Psoas muscle (tissue), 8 donors: ENCODE results near the gene FAM50A. TPM values are rescaled to one million over a fixed set of nuclear protein-coding genes. Genes with fewer than 3 reads are reported as not detected.
"Not testable (repeated sequence)": the region's sequence is repeated elsewhere in the genome, so short reads cannot be mapped to it uniquely, and the experiment has no call there.

Experiments used
- ATAC-seq, 4 donors: fragments of 200-7000 bp; cut with Tn5 transposase; one replicate each; pipeline ENCODE4 v1.9.1; 2020; ENCODE audit warnings: moderate library complexity in 3 of 4, mild to moderate bottlenecking in 2 of 4
- DNase-seq, 2 donors: peaks; one replicate each; pipeline ENCODE4 v3.0.0-alpha.2; 2020
- H3K27ac ChIP-seq: fragments of 200-600 bp; one replicate; pipeline ENCODE4 v1.8.0; 2022
- H3K27me3 ChIP-seq, 3 donors: fragments of 200-600 bp in 1 of 3; one replicate each; pipeline versions ENCODE4 v1.6.1 to v1.8.0; 2013 to 2022; ENCODE audit warnings: low read length in 2 of 3, mild to moderate bottlenecking in 2 of 3, moderate library complexity in 1 of 3; ENCODE audit not compliant: insufficient read depth in 3 of 3
- H3K36me3 ChIP-seq, 2 donors: fragments of 200-600 bp in 1 of 2; one replicate each; pipeline versions ENCODE4 v1.6.1 to v1.8.0; 2013 to 2022; ENCODE audit warnings: low read depth in 1 of 2, mild to moderate bottlenecking in 1 of 2, moderate library complexity in 1 of 2; ENCODE audit not compliant: insufficient read depth in 1 of 2
- H3K4me1 ChIP-seq: fragments of 200-600 bp; one replicate; pipeline ENCODE4 v1.8.0; 2022
- H3K4me3 ChIP-seq: fragments of 200-600 bp; one replicate; pipeline ENCODE4 v1.8.0; 2022; ENCODE audit warnings: mild to moderate bottlenecking
- H3K9me3 ChIP-seq: fragments of 200-600 bp; one replicate; pipeline ENCODE4 v1.8.0; 2022
- CTCF ChIP-seq: fragments of 200-600 bp; IDR thresholded peaks from one replicate; pipeline ENCODE4 v1.8.0; 2022; ENCODE audit warnings: antibody characterized with exemption
- WGBS, 3 donors: extraction: QIAGEN DNeasy Blood & Tissue Kit; methylation state at CpG; one replicate each; pipeline versions ENCODE4 v1.1.6 to v1.1.7; 2013; 5-methylcytosine and 5-hydroxymethylcytosine counted together
- intact Hi-C, 2 donors: fragments of 100-400 bp; cut with DNase I; formaldehyde crosslinking; loops; one replicate each; pipeline versions ENCODE4 v1.11.0 to v1.14.2; 2022
- long read RNA-seq, 2 donors: library from polyadenylated mRNA; unstranded; transcript quantifications; one replicate each; pipeline ENCODE4 v2.0.0, GENCODE V29; 2021
- polyA plus RNA-seq, 3 donors: library from polyadenylated mRNA; stranded (reverse); fragments of 200-250 nt; gene quantifications; one replicate each; pipeline ENCODE4 v1.2.3, GENCODE V29; 2013
- total RNA-seq, 4 donors: library from RNA; stranded (reverse); fragmentation: NEBNext Ultra II Directional in 2 of 4; extraction: Animal tissue kit (Norgen Biotek cat#: 25700) in 2 of 4; gene quantifications; one replicate each; pipeline versions ENCODE4 v1.2.1 to v1.2.4, GENCODE V29; 2021 to 2023
- donor health status: healthy with polysubstance abuse.
- donor health status: DM: no; HTN: no; CAD: no; lungs with moderate emphysema.
- donor health status: Bipolar disorder and iron deficiency.
- donor health status: healthy.
- donor health status: DM: yes; HTN: yes; CAD: no.
- donor health status: DM: no; HTN: no; CAD: no.
- donor health status: DM: no; HTN: no; CAD: no.
- donor health status: DM: yes; HTN: yes; CAD: no.

The FAM50A gene
- total RNA-seq, result 10 to 100 TPM; 48.6 to 75.7 (median 55.6) TPM
- polyA plus RNA-seq, result 100 to 1,000 TPM in 1 of 3 donors, 10 to 100 TPM in 2; 55.0 to 117 (median 86.5) TPM
- long read RNA-seq, donor 1, transcript FAM50A-202 (13 exons, 1,352 nt), result major isoform, 91 of 121 reads
- long read RNA-seq, donor 1, partial matches to known transcripts, result 22 of 121 reads
- long read RNA-seq, donor 1, other reads (novel, unspliced or antisense), result 7 of 121 reads
- long read RNA-seq, donor 2, transcript FAM50A-203 (12 exons, 1,470 nt), result minor isoform, 7 of 184 reads
- long read RNA-seq, donor 2, transcript FAM50A-202 (13 exons, 1,352 nt), result major isoform, 135 of 184 reads
- long read RNA-seq, donor 2, partial matches to known transcripts, result 30 of 184 reads
- long read RNA-seq, donor 2, other reads (novel, unspliced or antisense), result 12 of 184 reads

GRCh38 chrX:154443992-154444754, at the start of gene FAM50A:
TSS of gene FAM50A (plus strand) at chrX:154444141. CDS start at chrX:154444236, 95 bp downstream.
- H3K4me1 ChIP-seq, result peaks cover 10% of the 10 kb centered on the region
- TF ChIP-seq CTCF, result peak; percentile 4
- peaks cover 4 to 58% of the 10 kb centered on the region in 2 donors for H3K36me3 ChIP-seq
- DNase-seq (peak; percentile 87 to 89), ATAC-seq (peak; percentile 87 to 96 (median 92))
- H3K9me3 ChIP-seq, result no peaks in the 10 kb centered on the region
- no peaks in the 10 kb centered on the region for H3K27me3 ChIP-seq
- WGBS, 3 donors, result 0 to 22% (median 5%) methylated on average over 12 to 91 of the region's 94 CpGs
- intact Hi-C loops, result no loop called here
- peak within 1 kb of the TSS; percentile 86 for H3K27ac ChIP-seq
- H3K4me3 ChIP-seq, result peak within 1 kb of the TSS; percentile 69

GRCh38 chrX:154396363-154396762, 47.6 kb upstream of the FAM50A start:
- ATAC-seq, H3K4me1 ChIP-seq, intact Hi-C loops, DNase-seq, H3K27me3 ChIP-seq, H3K9me3 ChIP-seq: not testable (repeated sequence)
- WGBS, 3 donors, result 84 to 92% (median 86%) methylated on average over 11 to 17 of the region's 17 CpGs
- Histone ChIP-seq H3K36me3 (peaks cover 3 to 23% of the 10 kb centered on the region in 2 donors), H3K4me3 (peak overlapping the region; percentile 83), H3K27ac (peak overlapping the region; percentile 97)

GRCh38 chrX:154396973-154397887, 46.7 kb upstream of the FAM50A start:
- ATAC-seq, result peak; percentile 74 to 75 (median 75)
- H3K4me3 ChIP-seq, result peak overlapping the region; percentile 83
- H3K9me3 ChIP-seq, result no peaks in the 10 kb centered on the region
- no peak for TF ChIP-seq CTCF
- intact Hi-C loops, result no loop called here
- H3K27me3 ChIP-seq, result no peaks in the 10 kb centered on the region
- peak overlapping the region; percentile 97 for H3K27ac ChIP-seq
- H3K36me3 ChIP-seq, result peaks cover 3 to 23% of the 10 kb centered on the region in 2 donors
- 3 to 35% (median 7%) methylated on average over 30 to 53 of the region's 53 CpGs for whole genome bisulfite sequencing, 3 donors
- H3K4me1 ChIP-seq, result no peaks in the 10 kb centered on the region
- DNase-seq, result peak; percentile 84 to 88

GRCh38 chrX:154397888-154398667, 45.9 kb upstream of the FAM50A start, which contains the start of gene RPL10:
TSS of gene RPL10 (plus strand) at chrX:154398377. CDS start at chrX:154398520, 143 bp downstream.
- H3K4me1 ChIP-seq, result no peaks in the 10 kb centered on the region
- no peak for TF ChIP-seq CTCF
- ATAC-seq (peak; percentile 85 to 88 (median 88)), DNase-seq (peak; percentile 92 to 98)
- intact Hi-C loops, result no loop called here
- peak within 1 kb of the TSS; percentile 83 for H3K4me3 ChIP-seq
- H3K9me3 ChIP-seq, result no peaks in the 10 kb centered on the region
- H3K27ac ChIP-seq, result peak within 1 kb of the TSS; percentile 97
- no peaks in the 10 kb centered on the region for H3K27me3 ChIP-seq
- peaks cover 3 to 27% of the 10 kb centered on the region in 2 donors for H3K36me3 ChIP-seq
- WGBS, 3 donors, result 0 to 41% (median 0%) methylated on average over 32 to 69 of the region's 69 CpGs
